Heart right ventricle (tissue), 16 donors: ENCODE results near the gene DYSF. TPM values are rescaled to one million over a fixed set of nuclear protein-coding genes. Genes with fewer than 3 reads are reported as not detected.

Source experiments
- ATAC-seq, 8 donors: fragments of 200-7000 bp; cut with Tn5 transposase; one replicate each; pipeline ENCODE4 v1.9.1; 2020; ENCODE audit warnings: mild to moderate bottlenecking in 8 of 8, moderate library complexity in 8 of 8, moderate number of reproducible peaks in 1 of 8
- DNase-seq, 2 donors: peaks; one replicate each; pipeline ENCODE4 v3.0.0-alpha.2; 2020
- H3K27ac ChIP-seq, 10 donors: fragments of 200-600 bp; sonication (generic) in 2 of 10; one replicate each; pipeline versions ENCODE4 v1.5.0 to v1.8.0; 2020 to 2022; ENCODE audit warnings: mild to moderate bottlenecking in 3 of 10
- H3K27me3 ChIP-seq, 7 donors: fragments of 200-600 bp; one replicate each; pipeline ENCODE4 v1.8.0; 2021 to 2022; ENCODE audit warnings: mild to moderate bottlenecking in 2 of 7
- H3K36me3 ChIP-seq, 9 donors: fragments of 200-600 bp; sonication (generic) in 1 of 9; one replicate each; pipeline versions ENCODE4 v1.5.0 to v1.8.0; 2020 to 2022; ENCODE audit warnings: mild to moderate bottlenecking in 2 of 9
- H3K4me1 ChIP-seq, 9 donors: fragments of 200-600 bp; sonication (generic) in 1 of 9; one replicate each; pipeline versions ENCODE4 v1.5.0 to v1.8.0; 2020 to 2022; ENCODE audit warnings: mild to moderate bottlenecking in 4 of 9
- H3K4me3 ChIP-seq, 10 donors: fragments of 200-600 bp; sonication (generic) in 2 of 10; one replicate each; pipeline versions ENCODE4 v1.5.0 to v1.8.0; 2020 to 2022; ENCODE audit warnings: mild to moderate bottlenecking in 7 of 10, moderate library complexity in 2 of 10
- H3K9me3 ChIP-seq, 11 donors: fragments of 200-600 bp in 10 of 11; sonication (generic) in 2 of 11; one replicate each; pipeline versions ENCODE4 v1.5.0 to v1.8.0; 2013 to 2022; ENCODE audit warnings: mild to moderate bottlenecking in 2 of 11, control low read depth in 1 of 11, moderate library complexity in 1 of 11
- WGBS, 2 donors: extraction: QIAGEN DNeasy Blood & Tissue Kit; methylation state at CpG; one replicate each; pipeline ENCODE4 v1.1.7; 2013; ENCODE audit warnings: inconsistent platforms in 1 of 2; 5-methylcytosine and 5-hydroxymethylcytosine counted together
- intact Hi-C, 10 donors: fragments of 100-400 bp; cut with DNase I; formaldehyde crosslinking; loops; one replicate each; pipeline versions ENCODE4 v1.11.1 to v1.14.2; 2022
- polyA plus RNA-seq, 2 donors: library from polyadenylated mRNA; stranded (reverse); fragments of 200-250 nt; gene quantifications; one replicate each; pipeline ENCODE4 v1.2.3, GENCODE V29; 2013
- total RNA-seq, 10 donors: library from RNA; stranded (reverse); fragmentation: NEBNext Ultra II Directional in 3 of 10; extraction: Animal tissue kit (Norgen Biotek cat#: 25700) in 3 of 10; gene quantifications; one replicate each; pipeline versions ENCODE4 v1.2.1 to v1.2.4, GENCODE V29; 2021 to 2023
- TF ChIP-seq, protein P1 (sequence below), 9 donors: fragments of 200-600 bp; sonication (generic) in 2 of 9; IDR thresholded peaks; one replicate each; pipeline versions ENCODE4 v1.5.0 to v1.8.0; 2021 to 2022; ENCODE audit warnings: antibody characterized with exemption in 9 of 9, mild to moderate bottlenecking in 5 of 9, moderate library complexity in 1 of 9
- donor health status: Arrhythmogenic right ventricular cardiomyopathy.
- donor health status: ischemic (EF 13 %, LVEDD 7.1; RV severe dilation, severe dysfunction).
- donor health status: healthy with polysubstance abuse.
- donor health status: DM: no; HTN: yes; CAD: no.
- donor health status: DM: no; HTN: no; CAD: no.
- donor health status: ischemic (EF 25% LVEDD 6.9; RV normal size, moderate dysfunction).
- donor health status: ischemic (EF 25% LVEDD 5.7; RV mildly dilated, moderate dysfunction).
- donor health status: healthy.
- donor health status: DM: yes; HTN: yes; CAD: no.
- donor health status: Ischemic cardiomyopathy.
- donor health status: ischemic (EF 35%, LVEDD 5.7; RV mildly dilated, moderate dysfunction).
- donor health status: nonischemic (EF 11% LVEDD 7.7; RV severe dilation, severe dysfunction).
- donor health status: DM: yes; HTN: yes; CAD: no.
- donor health status: PGD.
- donor health status: ischemic (EF 29% LVEDD 5.4; RV normal size, mild dysfunction).
- donor health status: nonischemic (EF 23%, LVEDD 6.1; RV moderate dilation, normal function).

The DYSF gene
- total and polyA plus RNA-seq, 12 donors = 20.6 to 100 (median 64.8) TPM

DNA sequence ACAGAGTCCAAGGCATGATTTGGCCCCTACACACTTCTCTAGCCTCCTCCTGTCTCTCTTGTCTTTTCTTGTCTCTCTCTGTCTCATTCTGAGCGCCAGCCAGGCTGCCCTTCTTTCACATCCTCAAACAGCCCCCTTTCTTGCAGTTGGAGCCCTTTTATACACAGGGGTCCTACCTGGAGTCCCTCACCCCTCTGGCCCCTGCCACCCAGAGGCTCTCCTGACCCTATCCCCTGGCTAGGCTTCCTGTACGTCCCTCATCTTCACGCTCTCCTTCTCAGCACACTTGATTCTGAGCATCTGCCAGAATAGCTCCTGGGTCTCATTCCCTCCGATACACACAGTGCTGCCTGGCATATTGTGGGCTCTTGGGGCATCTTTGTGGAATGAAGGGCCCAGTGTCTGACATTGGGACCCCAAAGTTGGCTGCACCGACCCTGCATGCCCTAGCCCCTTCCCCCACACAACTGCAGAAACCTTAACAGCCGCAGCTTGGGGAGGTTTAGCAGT lies 261.9 kb downstream of the DYSF start:
- TF ChIP-seq, protein P1, sequence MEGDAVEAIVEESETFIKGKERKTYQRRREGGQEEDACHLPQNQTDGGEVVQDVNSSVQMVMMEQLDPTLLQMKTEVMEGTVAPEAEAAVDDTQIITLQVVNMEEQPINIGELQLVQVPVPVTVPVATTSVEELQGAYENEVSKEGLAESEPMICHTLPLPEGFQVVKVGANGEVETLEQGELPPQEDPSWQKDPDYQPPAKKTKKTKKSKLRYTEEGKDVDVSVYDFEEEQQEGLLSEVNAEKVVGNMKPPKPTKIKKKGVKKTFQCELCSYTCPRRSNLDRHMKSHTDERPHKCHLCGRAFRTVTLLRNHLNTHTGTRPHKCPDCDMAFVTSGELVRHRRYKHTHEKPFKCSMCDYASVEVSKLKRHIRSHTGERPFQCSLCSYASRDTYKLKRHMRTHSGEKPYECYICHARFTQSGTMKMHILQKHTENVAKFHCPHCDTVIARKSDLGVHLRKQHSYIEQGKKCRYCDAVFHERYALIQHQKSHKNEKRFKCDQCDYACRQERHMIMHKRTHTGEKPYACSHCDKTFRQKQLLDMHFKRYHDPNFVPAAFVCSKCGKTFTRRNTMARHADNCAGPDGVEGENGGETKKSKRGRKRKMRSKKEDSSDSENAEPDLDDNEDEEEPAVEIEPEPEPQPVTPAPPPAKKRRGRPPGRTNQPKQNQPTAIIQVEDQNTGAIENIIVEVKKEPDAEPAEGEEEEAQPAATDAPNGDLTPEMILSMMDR (IDR thresholded peaks at IDR 0.05) = no peak
- Histone ChIP-seq H3K4me1 (peaks cover 26 to 77% (median 49%) of the 10 kb centered on the region in 9 donors), H3K27ac (peak overlapping the region in 3 of 10 donors; percentile 47 to 76 (median 75))

DNA sequence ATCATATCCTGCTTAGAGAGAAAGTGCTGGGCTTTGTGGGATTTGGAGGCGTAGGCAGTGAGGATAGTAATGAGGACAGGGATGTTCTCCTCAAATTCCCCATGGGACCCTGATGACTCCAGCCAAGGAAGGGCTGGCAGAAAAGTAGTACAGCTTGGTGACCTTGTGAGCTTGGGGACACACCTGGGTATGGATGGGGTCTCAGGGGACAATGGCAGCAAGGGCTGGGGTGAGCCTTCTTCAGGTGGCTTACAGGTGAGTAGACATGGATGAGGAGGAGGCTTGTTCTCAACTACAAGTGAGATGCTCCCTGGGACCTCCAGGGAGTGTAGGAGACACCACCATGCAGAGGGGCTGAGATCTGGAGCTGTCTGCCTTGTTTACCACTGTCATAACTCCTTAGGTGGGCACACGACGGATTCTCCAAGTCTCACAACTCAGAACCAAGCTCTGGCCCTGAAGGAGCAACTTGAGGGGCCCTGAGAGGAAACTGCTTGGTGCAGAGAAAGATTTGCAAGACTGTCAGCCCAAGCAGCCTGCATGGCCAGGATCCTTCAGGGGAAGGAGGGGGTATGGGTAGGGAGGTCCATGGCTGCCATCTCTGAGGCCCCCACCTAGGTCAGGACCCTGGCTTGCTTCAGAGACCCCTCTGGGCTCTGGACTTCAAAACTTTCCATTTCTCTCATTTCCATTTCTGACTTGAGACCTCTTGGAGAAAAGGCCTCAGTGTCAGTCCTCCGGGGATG lies 262.8 kb downstream of the DYSF start:
- H3K36me3 ChIP-seq = no peaks in the 10 kb centered on the region
- peak overlapping the region in 9 of 10 donors; percentile 9 to 84 (median 51) for H3K27ac ChIP-seq
- no peak for DNase-seq
- ATAC-seq = peak in 1 of 8 donors; percentile 16
- no peaks in the 10 kb centered on the region for H3K27me3 ChIP-seq
- TF ChIP-seq, protein P1 (IDR thresholded peaks at IDR 0.05) = no peak
- whole genome bisulfite sequencing, 2 donors = 77 to 78% methylated on average over 4 of the region's 4 CpGs
- H3K4me1 ChIP-seq = peaks cover 32 to 77% (median 57%) of the 10 kb centered on the region in 9 donors
- H3K9me3 ChIP-seq = no peaks in the 10 kb centered on the region
- intact Hi-C loops = loop anchor here in 1 of 10 donors (5.0 to 10.0 kb wide), 2 partner anchors 99 to 169 kb away; no protein-coding TSS in a partner anchor
- H3K4me3 ChIP-seq = no peak overlapping the region

More for the DNA sequence above, 261.9 kb downstream of the DYSF start:
- Histone ChIP-seq H3K9me3 (no peaks in the 10 kb centered on the region), H3K4me3 (no peak overlapping the region), H3K27me3 (no peaks in the 10 kb centered on the region), H3K36me3 (no peaks in the 10 kb centered on the region)
- DNase-seq = no peak
- WGBS, 2 donors = 83 to 87% methylated on average over 6 of the region's 6 CpGs
- no peak for ATAC-seq
- intact Hi-C loops = loop anchor here in 1 of 10 donors (5.0 to 10.0 kb wide), 2 partner anchors 98 to 170 kb away; no protein-coding TSS in a partner anchor

DNA sequence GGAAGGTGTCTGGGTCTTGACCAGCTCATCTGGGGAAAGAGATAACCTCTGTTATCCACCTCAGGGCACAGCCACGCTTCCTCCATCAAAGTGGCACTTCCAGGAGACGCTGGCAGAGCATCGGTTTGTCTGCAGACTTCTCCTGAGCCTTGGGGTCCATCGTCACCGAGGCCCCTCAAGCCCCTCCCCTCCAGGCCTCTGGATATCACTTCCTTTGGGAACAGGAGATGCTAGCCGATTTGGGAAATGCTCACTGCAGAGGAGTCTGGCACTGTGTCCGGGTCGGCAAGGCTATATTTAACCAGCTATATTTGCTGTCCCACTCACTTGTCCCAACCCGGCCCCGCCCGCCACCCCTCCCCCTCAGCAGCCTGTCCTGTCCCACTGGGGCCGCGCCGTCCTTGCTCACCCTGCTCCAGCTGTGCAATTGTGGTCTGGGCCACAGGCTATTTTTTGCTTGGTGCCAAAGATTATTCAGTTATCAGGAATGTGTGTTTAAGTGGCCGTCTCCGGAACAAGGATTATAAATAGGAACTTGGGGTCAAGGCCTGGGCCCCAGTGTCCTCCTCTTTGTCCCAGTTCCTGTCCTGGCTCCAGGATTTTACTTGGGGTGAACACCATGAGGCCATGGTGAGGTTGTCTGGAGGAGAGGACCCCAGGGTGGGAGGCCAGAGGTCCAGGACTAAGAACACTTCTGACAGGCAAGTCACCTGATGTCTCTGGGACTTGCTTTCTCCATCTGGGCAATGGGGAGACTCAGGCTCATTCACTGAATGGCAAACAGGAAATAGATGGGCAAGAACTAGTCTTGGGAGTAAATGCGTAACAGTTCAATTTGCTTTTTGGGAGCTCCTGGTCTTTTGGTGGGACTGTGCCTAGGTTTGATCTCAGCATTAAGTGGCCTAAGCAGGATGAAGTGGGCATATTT lies 263.6 kb downstream of the DYSF start:
- Histone ChIP-seq H3K4me3 (no peak overlapping the region), H3K36me3 (no peaks in the 10 kb centered on the region), H3K9me3 (no peaks in the 10 kb centered on the region), H3K4me1 (peaks cover 33 to 85% (median 60%) of the 10 kb centered on the region in 9 donors), H3K27me3 (no peaks in the 10 kb centered on the region), H3K27ac (peak overlapping the region in 9 of 10 donors; percentile 35 to 84 (median 55))
- intact Hi-C loops = loop anchor here in 1 of 10 donors (5.0 to 10.0 kb wide), 2 partner anchors 100 to 168 kb away; no protein-coding TSS in a partner anchor
- TF ChIP-seq, protein P1 (IDR thresholded peaks at IDR 0.05) = no peak
- DNase-seq (peak; percentile 93 to 94), ATAC-seq (peak; percentile 91 to 97 (median 96))
- WGBS, 2 donors = 13 to 20% methylated on average over 17 of the region's 17 CpGs

DNA sequence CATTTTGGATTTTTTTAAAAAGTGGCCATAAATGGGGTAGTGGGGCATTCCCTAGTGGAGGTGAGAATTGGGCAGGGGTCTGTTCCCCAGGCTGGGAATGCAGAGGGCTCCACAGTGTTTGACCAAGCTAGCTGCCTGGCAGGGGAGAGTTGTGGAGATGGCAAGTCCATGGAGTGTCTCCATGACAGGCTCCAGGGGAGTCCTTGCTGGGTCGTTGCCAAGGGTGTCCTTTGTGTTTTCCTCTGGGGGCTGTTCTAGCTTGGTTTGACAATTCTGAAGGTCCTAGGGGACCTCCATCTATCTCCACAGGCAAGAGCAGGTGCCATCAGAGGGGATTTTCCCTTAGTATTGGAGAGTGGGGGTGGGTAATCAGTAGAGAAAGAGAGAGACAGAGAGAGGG lies 265.3 kb downstream of the DYSF start:
- ATAC-seq (no peak), DNase-seq (no peak)
- Histone ChIP-seq H3K4me1 (peaks cover 33 to 79% (median 60%) of the 10 kb centered on the region in 9 donors), H3K36me3 (no peaks in the 10 kb centered on the region), H3K4me3 (no peak overlapping the region), H3K27me3 (no peaks in the 10 kb centered on the region), H3K9me3 (peaks cover 0 to 3% (median 0%) of the 10 kb centered on the region in 11 donors), H3K27ac (peak overlapping the region in 1 of 10 donors; percentile 80)
- TF ChIP-seq, protein P1 (IDR thresholded peaks at IDR 0.05) = no peak
- intact Hi-C loops = loop anchor here in 1 of 10 donors (5.0 to 10.0 kb wide), 2 partner anchors 101 to 166 kb away; no protein-coding TSS in a partner anchor
- WGBS, 2 donors = 54 to 56% methylated on average over 1 of the region's 1 CpG
